GM12864 (cell line): Measurements from ENCODE around the gene MGMT.

Source experiments
- DNase-seq: peaks from one replicate; pipeline ENCODE4 v3.0.0-alpha.2; 2011; ENCODE audit warnings: low read depth
- H3K4me3 ChIP-seq: 2 replicates; pipeline ENCODE4 v1.5.1; 2011; ENCODE audit warnings: mild to moderate bottlenecking, low read depth, low read length, control low read depth
- TF ChIP-seq, protein P1 (sequence below): IDR thresholded peaks from 2 replicates; pipeline ENCODE4 v1.5.1; 2011; ENCODE audit warnings: low read depth, mild to moderate bottlenecking, moderate library complexity, low read length, control low read depth, inconsistent platforms; ENCODE audit errors: missing control alignments

Gene MGMT

DNA sequence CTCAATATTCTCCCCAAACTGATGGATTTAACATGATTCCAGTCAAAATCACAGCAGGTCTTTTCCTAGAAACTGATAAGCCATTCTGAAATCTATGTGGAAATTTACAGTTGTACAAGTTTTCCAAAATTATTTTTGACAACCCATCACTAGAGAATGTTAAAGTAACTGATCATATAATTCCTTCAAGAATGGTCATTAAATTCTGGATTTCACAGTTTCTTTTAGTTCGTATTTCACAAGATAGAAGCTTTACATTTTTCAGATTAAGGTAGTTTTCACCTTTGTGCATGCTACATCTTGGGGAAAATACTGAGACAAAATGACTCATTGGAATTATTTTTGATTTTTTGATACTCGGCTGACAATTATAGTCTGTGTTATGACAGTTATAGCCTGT lies 174.3 kb downstream of the MGMT start:
- no peak overlapping the region for H3K4me3 ChIP-seq
- DNase-seq: no peak
- TF ChIP-seq, protein P1, sequence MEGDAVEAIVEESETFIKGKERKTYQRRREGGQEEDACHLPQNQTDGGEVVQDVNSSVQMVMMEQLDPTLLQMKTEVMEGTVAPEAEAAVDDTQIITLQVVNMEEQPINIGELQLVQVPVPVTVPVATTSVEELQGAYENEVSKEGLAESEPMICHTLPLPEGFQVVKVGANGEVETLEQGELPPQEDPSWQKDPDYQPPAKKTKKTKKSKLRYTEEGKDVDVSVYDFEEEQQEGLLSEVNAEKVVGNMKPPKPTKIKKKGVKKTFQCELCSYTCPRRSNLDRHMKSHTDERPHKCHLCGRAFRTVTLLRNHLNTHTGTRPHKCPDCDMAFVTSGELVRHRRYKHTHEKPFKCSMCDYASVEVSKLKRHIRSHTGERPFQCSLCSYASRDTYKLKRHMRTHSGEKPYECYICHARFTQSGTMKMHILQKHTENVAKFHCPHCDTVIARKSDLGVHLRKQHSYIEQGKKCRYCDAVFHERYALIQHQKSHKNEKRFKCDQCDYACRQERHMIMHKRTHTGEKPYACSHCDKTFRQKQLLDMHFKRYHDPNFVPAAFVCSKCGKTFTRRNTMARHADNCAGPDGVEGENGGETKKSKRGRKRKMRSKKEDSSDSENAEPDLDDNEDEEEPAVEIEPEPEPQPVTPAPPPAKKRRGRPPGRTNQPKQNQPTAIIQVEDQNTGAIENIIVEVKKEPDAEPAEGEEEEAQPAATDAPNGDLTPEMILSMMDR: no peak

DNA sequence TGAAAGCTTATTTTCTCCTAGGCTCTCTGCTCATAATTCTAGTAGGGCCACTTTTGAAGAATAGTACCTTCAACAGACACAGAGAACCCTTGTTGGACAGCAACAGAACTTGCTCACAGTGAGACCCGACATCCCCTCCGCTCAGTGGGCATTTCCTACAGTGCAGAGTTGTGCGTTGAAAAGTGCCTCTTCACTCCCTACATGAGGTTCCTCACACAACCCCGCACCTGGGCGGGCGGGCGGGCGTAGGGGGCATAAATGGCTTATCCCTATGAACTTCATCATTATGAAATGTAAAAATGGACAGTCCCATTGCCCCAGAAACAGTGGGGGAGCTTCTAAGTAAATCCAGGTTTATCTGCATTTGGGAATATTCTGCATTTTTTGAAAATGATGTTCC lies 174.9 kb downstream of the MGMT start:
- DNase-seq: no peak
- TF ChIP-seq, protein P1: no peak
- no peak overlapping the region for H3K4me3 ChIP-seq

DNA sequence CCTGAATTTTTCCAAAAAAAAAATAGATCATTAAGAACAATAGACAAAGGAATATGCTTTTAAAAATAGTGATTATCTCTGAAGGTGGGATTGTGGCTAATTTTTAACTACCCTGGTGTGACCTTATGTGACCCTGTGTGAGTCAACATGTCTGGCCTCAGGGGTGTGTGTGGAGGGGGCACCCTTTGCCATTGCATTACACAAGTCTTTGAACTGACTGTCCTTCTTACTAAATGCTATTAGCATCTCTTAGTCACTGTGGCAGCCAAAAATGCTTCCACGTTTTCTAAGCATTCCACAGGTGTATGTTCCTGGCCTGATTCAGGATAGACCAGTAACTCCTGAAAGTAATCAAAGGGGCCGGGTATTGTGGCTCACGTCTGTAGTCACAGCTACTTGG lies 175.4 kb downstream of the MGMT start:
- no peak overlapping the region for H3K4me3 ChIP-seq
- TF ChIP-seq, protein P1: no peak
- no peak for DNase-seq

DNA sequence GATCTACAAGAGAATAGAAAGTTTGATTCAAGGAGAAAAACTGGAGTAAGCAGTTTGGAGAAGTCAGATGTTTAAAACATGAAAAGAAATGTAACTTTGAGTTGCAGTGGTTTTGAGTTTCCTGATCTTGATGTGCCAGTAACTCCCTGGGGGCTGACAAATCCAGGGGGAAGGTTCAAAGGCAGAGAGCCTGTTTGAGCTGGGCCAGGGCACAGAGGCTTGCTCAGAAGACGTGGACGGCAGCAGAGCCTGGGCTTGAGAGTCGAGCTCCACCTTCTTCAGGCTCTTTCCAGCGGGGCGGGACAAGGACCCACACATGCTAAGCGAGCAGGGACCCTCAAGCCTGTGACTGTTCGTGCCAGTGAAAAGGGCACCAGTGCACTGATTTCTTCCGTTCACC lies 176.2 kb downstream of the MGMT start:
- H3K4me3 ChIP-seq: no peak overlapping the region
- TF ChIP-seq, protein P1: no peak
- no peak for DNase-seq

DNA sequence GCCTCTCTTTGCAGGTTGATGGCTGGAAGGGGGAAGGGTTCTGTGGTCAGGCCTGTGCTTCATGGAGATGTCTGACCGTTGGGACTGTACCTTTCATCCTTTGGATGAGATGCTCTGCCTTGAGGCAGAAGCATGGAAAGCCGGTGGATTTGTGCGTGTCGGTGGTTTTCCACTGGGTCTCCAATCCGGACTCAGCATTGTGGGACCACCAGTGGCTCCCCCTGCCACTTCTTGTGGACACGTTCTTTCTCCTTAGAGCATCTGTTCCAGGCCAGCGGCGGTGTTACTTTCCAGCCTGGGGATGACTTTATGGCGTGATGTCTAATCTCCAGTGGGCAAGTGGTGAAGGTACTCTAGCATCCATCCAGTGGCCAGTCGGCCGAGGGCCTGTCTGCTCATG lies 178.4 kb downstream of the MGMT start:
- TF ChIP-seq, protein P1: no peak
- no peak overlapping the region for H3K4me3 ChIP-seq
- DNase-seq: no peak

DNA sequence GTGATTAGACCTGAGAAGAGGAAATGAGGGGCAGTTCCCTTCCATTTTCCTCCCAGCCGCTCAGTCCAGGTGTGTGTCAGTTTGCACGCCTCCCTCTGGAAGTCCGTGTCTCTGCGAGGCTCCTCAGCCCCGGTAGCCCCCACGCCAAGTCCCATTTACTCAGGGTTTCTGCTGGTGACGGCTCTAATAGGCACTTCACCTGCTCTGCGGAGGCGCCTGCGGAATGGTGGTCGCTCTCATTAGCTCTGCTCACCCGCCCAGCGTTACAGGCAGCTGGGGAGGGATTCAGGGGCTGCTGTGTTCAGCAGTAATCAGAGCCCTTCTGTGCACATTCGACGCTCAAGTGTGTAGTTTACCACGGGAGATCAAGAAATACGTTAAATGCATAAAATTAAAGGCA lies 179.9 kb downstream of the MGMT start:
- DNase-seq: no peak
- no peak overlapping the region for H3K4me3 ChIP-seq
- TF ChIP-seq, protein P1: no peak

DNA sequence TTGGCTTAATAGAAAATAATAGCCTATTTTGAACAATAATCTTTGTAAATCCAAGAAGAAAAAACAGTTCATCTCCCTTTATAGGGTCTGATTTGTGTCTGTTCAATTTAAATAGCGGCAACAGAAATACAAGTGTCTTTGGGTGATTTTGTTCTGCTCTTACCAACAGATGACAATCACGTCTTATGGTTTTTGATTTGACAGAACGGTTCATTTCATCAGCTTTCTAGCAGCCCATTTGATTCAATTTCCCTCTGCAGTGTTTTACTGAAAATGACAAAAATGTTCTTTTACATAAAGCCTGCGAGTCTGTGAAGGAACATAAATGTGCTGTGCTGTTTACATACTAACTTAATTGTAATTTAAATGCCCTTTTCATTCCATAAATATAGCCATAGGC lies 180.5 kb downstream of the MGMT start:
- H3K4me3 ChIP-seq: no peak overlapping the region
- TF ChIP-seq, protein P1: no peak
- no peak for DNase-seq
